Fibroblast of lung (primary cell): ENCODE results near the gene FKBP2.

Experiments used
- CTCF ChIP-seq, 2 donors: IDR thresholded peaks in 1 of 2; conservative IDR thresholded peaks in 1 of 2; 1 replicate in 1 of 2; 2 replicates in 1 of 2; pipeline ENCODE4 v1.5.1; 2011 to 2012; ENCODE audit warnings: low read length in 2 of 2, control low read depth in 1 of 2, inconsistent platforms in 1 of 2, low read depth in 1 of 2, mild to moderate bottlenecking in 1 of 2
- EZH2 ChIP-seq: IDR thresholded peaks from 2 replicates; pipeline ENCODE4 v1.5.1; 2012; ENCODE audit warnings: low read length, control low read depth, mild to moderate bottlenecking; ENCODE audit errors: missing control alignments

GRCh38 chr11:64268893-64269539, 28.1 kb downstream of the FKBP2 start:
- TF ChIP-seq CTCF (conservative IDR thresholded peaks at IDR 0.05 in 1 of 2, IDR thresholded peaks at IDR 0.05 in 1 of 2; ENCODE audit: low read depth in 1 of 2, low read length in 2 of 2) = no peak
- TF ChIP-seq EZH2 = no peak
